Brain microvascular endothelial cell (primary cell): ENCODE measurements around the gene SPAG8.
A peak's percentile ranks its signal among the peaks of the same experiment; 100 is the strongest.

Experiments used
- DNase-seq: peaks from one replicate; pipeline ENCODE4 v3.0.0-alpha.2; 2020
- H3K27ac ChIP-seq: fragments of 250-450 bp; sonication (Bioruptor Pico); 2 replicates; pipeline ENCODE4 v1.5.1; 2020; ENCODE audit warnings: mild to moderate bottlenecking, moderate library complexity
- H3K27me3 ChIP-seq: fragments of 250-450 bp; sonication (Bioruptor Pico); replicated peaks from 2 replicates; pipeline ENCODE4 v1.5.1; 2020; ENCODE audit warnings: mild to moderate bottlenecking
- H3K36me3 ChIP-seq: fragments of 250-450 bp; sonication (Bioruptor Pico); replicated peaks from 2 replicates; pipeline ENCODE4 v1.5.1; 2020; ENCODE audit warnings: mild to moderate bottlenecking
- H3K4me3 ChIP-seq: 2 replicates; pipeline ENCODE4 v1.5.1; 2011; ENCODE audit warnings: low read depth, mild to moderate bottlenecking, control low read depth, low read length, moderate library complexity
- CTCF ChIP-seq: IDR thresholded peaks from 2 replicates; pipeline ENCODE4 v1.5.1; 2011; ENCODE audit warnings: low read depth, mild to moderate bottlenecking, moderate library complexity, low read length, control low read depth, inconsistent platforms; ENCODE audit errors: missing control alignments
- in situ Hi-C: cut with HindIII; loops from 2 replicates; pipeline ENCODE4 v1.10.0; 2017; ENCODE audit warnings: low sequenced_read_pairs, low pct_ligation_motif_present

The SPAG8 gene

GRCh38 chr9:35816708-35817107 is 4.6 kb upstream of the SPAG8 start:
- Histone ChIP-seq H3K4me3 (no peak overlapping the region), H3K27me3 (no peaks in the 10 kb centered on the region), H3K27ac (no peak overlapping the region), H3K36me3 (no peaks in the 10 kb centered on the region)
- peak; percentile 52 for TF ChIP-seq CTCF
- in situ Hi-C loops = no loop called here
- no peak for DNase-seq

- H3K27me3 ChIP-seq = no peaks in the 10 kb centered on the region
- peak within 1 kb of the TSS; percentile 59 for H3K27ac ChIP-seq
- peak; percentile 98 for DNase-seq
- in situ Hi-C loops = no loop called here
- peak within 1 kb of the TSS; percentile 82 for H3K4me3 ChIP-seq
- H3K36me3 ChIP-seq = no peaks in the 10 kb centered on the region
- no peak for TF ChIP-seq CTCF
Observed at GRCh38 chr9:35814841-35815543, 2.9 kb upstream of the SPAG8 start, which contains the start of gene HINT2. HINT2 (minus strand) TSS chr9:35815042; CDS start chr9:35814979, 63 bp downstream.

- peak; percentile 47 for TF ChIP-seq CTCF
- Histone ChIP-seq H3K27me3 (no peaks in the 10 kb centered on the region), H3K4me3 (peak overlapping the region; percentile 82), H3K36me3 (no peaks in the 10 kb centered on the region), H3K27ac (peak overlapping the region; percentile 59)
- no peak for DNase-seq
- in situ Hi-C loops = no loop called here
Observed at GRCh38 chr9:35814106-35814840, 2.2 kb upstream of the SPAG8 start.

- no peak overlapping the region for H3K4me3 ChIP-seq
- H3K36me3 ChIP-seq = no peaks in the 10 kb centered on the region
- DNase-seq = no peak
- in situ Hi-C loops = no loop called here
- TF ChIP-seq CTCF = peak; percentile 68
- H3K27ac ChIP-seq = no peak overlapping the region
- H3K27me3 ChIP-seq = no peaks in the 10 kb centered on the region
Observed at GRCh38 chr9:35813434-35814105, 1.5 kb upstream of the SPAG8 start.

- Histone ChIP-seq H3K36me3 (no peaks in the 10 kb centered on the region), H3K27ac (no peak overlapping the region), H3K27me3 (no peaks in the 10 kb centered on the region), H3K4me3 (peak overlapping the region; percentile 59)
- TF ChIP-seq CTCF = no peak
- in situ Hi-C loops = no loop called here
- no peak for DNase-seq
Observed at GRCh38 chr9:35811381-35812024, 559 bp downstream of the SPAG8 start.
